Breast epithelium (tissue), 3 donors: ENCODE results near the gene CRAMP1.

Source experiments
- POLR2A ChIP-seq: fragments of 450-650 bp; IDR thresholded peaks from one replicate; pipeline ENCODE4 v1.6.1; 2016; ENCODE audit warnings: antibody characterized with exemption, mild to moderate bottlenecking, moderate library complexity
- TF ChIP-seq, protein P1 (sequence below), 3 donors: fragments of 450-650 bp; IDR thresholded peaks; one replicate each; pipeline ENCODE4 v1.5.1; 2016 to 2017; ENCODE audit warnings: antibody characterized with exemption in 3 of 3, mild to moderate bottlenecking in 3 of 3, moderate library complexity in 3 of 3

DNA sequence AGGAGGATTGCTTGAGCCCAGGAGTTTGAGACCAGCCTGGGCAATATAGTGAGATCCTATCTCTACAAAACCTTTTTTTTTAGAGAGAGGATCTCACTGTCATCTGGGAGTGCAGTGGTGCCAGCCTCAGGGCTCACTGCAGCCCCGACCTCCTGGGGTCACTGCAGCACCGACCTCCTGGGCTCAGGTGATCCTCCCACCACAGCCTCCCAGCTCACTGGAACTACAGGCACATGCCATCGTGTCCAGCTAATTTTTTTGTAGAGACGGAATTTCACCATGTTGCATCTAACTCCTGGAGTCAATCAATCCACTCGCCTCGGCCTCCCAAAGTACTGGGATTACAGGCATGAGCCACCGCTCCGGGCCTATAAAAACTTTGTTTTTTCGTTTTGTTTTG lies 109.2 kb downstream of the CRAMP1 start:
- TF ChIP-seq, protein P1, sequence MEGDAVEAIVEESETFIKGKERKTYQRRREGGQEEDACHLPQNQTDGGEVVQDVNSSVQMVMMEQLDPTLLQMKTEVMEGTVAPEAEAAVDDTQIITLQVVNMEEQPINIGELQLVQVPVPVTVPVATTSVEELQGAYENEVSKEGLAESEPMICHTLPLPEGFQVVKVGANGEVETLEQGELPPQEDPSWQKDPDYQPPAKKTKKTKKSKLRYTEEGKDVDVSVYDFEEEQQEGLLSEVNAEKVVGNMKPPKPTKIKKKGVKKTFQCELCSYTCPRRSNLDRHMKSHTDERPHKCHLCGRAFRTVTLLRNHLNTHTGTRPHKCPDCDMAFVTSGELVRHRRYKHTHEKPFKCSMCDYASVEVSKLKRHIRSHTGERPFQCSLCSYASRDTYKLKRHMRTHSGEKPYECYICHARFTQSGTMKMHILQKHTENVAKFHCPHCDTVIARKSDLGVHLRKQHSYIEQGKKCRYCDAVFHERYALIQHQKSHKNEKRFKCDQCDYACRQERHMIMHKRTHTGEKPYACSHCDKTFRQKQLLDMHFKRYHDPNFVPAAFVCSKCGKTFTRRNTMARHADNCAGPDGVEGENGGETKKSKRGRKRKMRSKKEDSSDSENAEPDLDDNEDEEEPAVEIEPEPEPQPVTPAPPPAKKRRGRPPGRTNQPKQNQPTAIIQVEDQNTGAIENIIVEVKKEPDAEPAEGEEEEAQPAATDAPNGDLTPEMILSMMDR (IDR thresholded peaks at IDR 0.05): no peak
- TF ChIP-seq POLR2A: no peak
